Stomach smooth muscle (tissue), 2 donors: Measurements from ENCODE around the gene LUZP4.
"Not testable (repeated sequence)": the region's sequence is repeated elsewhere in the genome, so short reads cannot be mapped to it uniquely, and the experiment has no call there.

ENCODE experiments used
- H3K27ac ChIP-seq: one replicate; pipeline ENCODE4 v1.7.0; 2013; ENCODE audit warnings: mild to moderate bottlenecking, low read length, inconsistent platforms
- H3K27me3 ChIP-seq, 2 donors: one replicate each; pipeline ENCODE4 v1.7.0; 2013; ENCODE audit warnings: low read length in 2 of 2; ENCODE audit not compliant: insufficient read depth in 2 of 2, control insufficient read depth in 1 of 2
- H3K36me3 ChIP-seq, 2 donors: one replicate each; pipeline ENCODE4 v1.7.0; 2013; ENCODE audit warnings: low read length in 2 of 2; ENCODE audit not compliant: control insufficient read depth in 2 of 2, insufficient read depth in 2 of 2
- H3K4me1 ChIP-seq: one replicate; pipeline ENCODE4 v1.7.0; 2013; ENCODE audit warnings: low read length; ENCODE audit not compliant: control insufficient read depth, insufficient read depth
- H3K4me3 ChIP-seq, 2 donors: one replicate each; pipeline ENCODE4 v1.7.0; 2013; ENCODE audit warnings: low read length in 2 of 2
- H3K9ac ChIP-seq, 2 donors: one replicate each; pipeline ENCODE4 v1.7.0; 2013; ENCODE audit warnings: low read length in 2 of 2, mild to moderate bottlenecking in 1 of 2
- H3K9me3 ChIP-seq, 2 donors: one replicate each; pipeline ENCODE4 v1.7.0; 2013; ENCODE audit warnings: low read length in 2 of 2; ENCODE audit not compliant: control insufficient read depth in 2 of 2
- donor health status: healthy.
- donor health status: Pancreatic carcinoma.

LUZP4 gene

GRCh38 chrX:115269051-115269683 is 20.3 kb upstream of the LUZP4 start:
- Histone ChIP-seq H3K4me1 (no peaks in the 10 kb centered on the region), H3K36me3 (no peaks in the 10 kb centered on the region), H3K4me3 (no peak overlapping the region)

DNA sequence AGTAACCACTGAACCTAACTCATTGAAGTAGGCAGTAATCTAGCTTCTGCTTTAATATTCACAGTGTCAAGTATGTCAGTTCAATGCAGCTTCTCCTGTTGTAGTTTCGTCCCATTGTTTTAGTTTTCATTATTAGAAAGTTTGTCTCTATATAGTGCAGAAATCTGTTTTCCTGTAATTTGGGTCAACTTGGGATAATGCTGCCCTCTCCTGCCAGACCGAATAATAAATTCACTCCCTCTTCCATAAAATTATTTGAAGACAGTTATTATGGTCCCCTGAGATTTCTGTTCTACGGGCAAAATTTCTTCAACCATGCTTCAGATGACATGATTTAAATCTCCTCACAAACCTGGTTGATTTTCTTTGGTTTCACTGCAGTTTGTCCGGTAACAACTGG is 4.6 kb upstream of the LUZP4 start:
- Histone ChIP-seq H3K36me3 (no peaks in the 10 kb centered on the region), H3K9ac (no peak overlapping the region), H3K9me3 (peaks cover 0 to under 1% of the 10 kb centered on the region in 2 donors), H3K27me3 (peaks cover 0 to 5% of the 10 kb centered on the region in 2 donors), H3K4me1 (no peaks in the 10 kb centered on the region), H3K27ac (no peak overlapping the region), H3K4me3 (no peak overlapping the region)

More at GRCh38 chrX:115269051-115269683, 20.3 kb upstream of the LUZP4 start:
- Histone ChIP-seq H3K9ac (no peak overlapping the region), H3K9me3 (no peaks in the 10 kb centered on the region), H3K27ac (no peak overlapping the region), H3K27me3 (no peaks in the 10 kb centered on the region)

DNA sequence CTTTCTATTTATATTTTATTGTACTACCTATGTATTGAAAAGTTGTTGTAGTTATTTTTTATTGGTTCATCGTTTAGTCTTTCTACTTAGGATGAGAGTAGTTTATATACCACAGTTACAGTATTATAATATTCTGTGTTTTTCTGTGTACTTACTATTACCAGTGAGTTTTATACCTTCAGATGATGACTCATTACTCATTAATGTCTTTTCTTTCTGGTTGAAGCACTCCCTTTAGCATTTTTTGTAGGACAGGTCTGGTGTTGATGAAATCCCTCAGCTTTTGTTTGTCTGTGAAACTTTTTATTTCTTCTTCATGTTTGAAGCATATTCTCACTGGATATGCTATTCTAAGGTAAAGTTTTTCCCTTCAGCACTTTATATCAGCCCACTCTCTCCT is 7.7 kb downstream of the LUZP4 start:
- Histone ChIP-seq H3K9me3 (no peaks in the 10 kb centered on the region), H3K4me1 (no peaks in the 10 kb centered on the region), H3K4me3 (no peak overlapping the region), H3K36me3 (no peaks in the 10 kb centered on the region), H3K27me3 (peaks cover 0 to 8% of the 10 kb centered on the region in 2 donors), H3K9ac (no peak overlapping the region), H3K27ac (no peak overlapping the region)

GRCh38 chrX:115311139-115311538 is 21.6 kb downstream of the LUZP4 start:
- Histone ChIP-seq H3K27ac (no peak overlapping the region), H3K36me3 (no peaks in the 10 kb centered on the region), H3K27me3 (peaks cover 0 to 13% of the 10 kb centered on the region in 2 donors), H3K9me3 (no peaks in the 10 kb centered on the region), H3K4me3 (no peak overlapping the region), H3K4me1 (no peaks in the 10 kb centered on the region), H3K9ac (no peak overlapping the region)

- Histone ChIP-seq H3K27me3 (peaks cover 0 to 13% of the 10 kb centered on the region in 2 donors), H3K27ac (no peak overlapping the region), H3K9me3 (no peaks in the 10 kb centered on the region), H3K4me3 (no peak overlapping the region), H3K4me1 (no peaks in the 10 kb centered on the region), H3K36me3 (no peaks in the 10 kb centered on the region), H3K9ac (no peak overlapping the region)
Measured at GRCh38 chrX:115311601-115312001, 22.1 kb downstream of the LUZP4 start.

GRCh38 chrX:115318139-115318538 is 28.6 kb downstream of the LUZP4 start:
- H3K4me3 ChIP-seq: no peak overlapping the region
- no peaks in the 10 kb centered on the region for H3K9me3 ChIP-seq
- H3K36me3 ChIP-seq: no peaks in the 10 kb centered on the region
- no peak overlapping the region for H3K27ac ChIP-seq
- H3K27me3 ChIP-seq: no peaks in the 10 kb centered on the region
- H3K9ac ChIP-seq: no peak overlapping the region
- H3K4me1 ChIP-seq: no peaks in the 10 kb centered on the region

DNA sequence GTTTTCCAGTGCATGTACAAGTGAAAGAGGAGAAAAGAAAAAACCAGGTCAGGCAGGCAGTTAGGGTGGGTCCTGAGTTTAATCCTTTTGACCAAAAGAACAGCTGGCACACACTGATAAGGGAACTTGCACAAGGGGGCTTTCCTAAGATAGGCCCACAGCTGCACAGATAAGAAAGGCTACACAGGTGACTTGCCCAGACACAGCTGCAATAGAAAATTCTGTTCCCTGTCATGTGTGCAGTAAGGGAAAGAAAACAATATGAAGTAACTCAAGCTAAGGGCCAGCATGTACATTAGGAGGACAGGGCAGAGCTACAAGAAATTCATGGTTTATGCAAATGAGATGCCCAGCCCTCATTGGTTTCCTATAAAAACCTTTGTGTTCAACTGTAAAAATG is 32.9 kb downstream of the LUZP4 start:
- Histone ChIP-seq H3K9ac (no peak overlapping the region), H3K9me3 (no peaks in the 10 kb centered on the region), H3K4me3 (no peak overlapping the region), H3K36me3 (no peaks in the 10 kb centered on the region), H3K27me3 (no peaks in the 10 kb centered on the region), H3K27ac (no peak overlapping the region), H3K4me1 (peaks cover 4% of the 10 kb centered on the region)

DNA sequence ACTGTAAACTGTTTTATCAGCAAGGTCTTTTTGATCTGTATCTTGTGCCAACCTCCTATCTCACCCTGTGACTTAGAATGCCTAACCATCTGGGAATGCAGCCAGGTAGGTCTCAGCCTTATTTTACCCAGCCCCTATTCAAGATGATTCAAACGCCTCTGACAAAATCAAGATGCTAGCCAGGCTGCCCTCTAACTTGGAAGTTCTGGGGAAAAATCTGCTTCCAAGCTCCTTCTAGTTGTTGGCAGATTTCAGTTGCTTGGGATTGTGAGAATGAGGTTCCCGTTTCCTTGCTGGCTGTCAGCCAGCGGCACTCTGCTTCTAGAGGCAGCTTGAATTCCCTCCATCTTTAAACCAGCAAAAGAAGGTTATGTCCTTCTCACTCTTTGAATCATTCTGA is 34.7 kb downstream of the LUZP4 start:
- Histone ChIP-seq H3K36me3 (no peaks in the 10 kb centered on the region), H3K27me3 (no peaks in the 10 kb centered on the region), H3K4me3 (no peak overlapping the region), H3K9me3 (no peaks in the 10 kb centered on the region), H3K4me1 (peaks cover 4% of the 10 kb centered on the region), H3K27ac (no peak overlapping the region), H3K9ac (no peak overlapping the region)

- H3K9ac ChIP-seq, H3K36me3 ChIP-seq, H3K27me3 ChIP-seq, H3K4me3 ChIP-seq, H3K4me1 ChIP-seq, H3K9me3 ChIP-seq, H3K27ac ChIP-seq: not testable (repeated sequence)
Measured at GRCh38 chrX:115329282-115329681, 39.8 kb downstream of the LUZP4 start.

DNA sequence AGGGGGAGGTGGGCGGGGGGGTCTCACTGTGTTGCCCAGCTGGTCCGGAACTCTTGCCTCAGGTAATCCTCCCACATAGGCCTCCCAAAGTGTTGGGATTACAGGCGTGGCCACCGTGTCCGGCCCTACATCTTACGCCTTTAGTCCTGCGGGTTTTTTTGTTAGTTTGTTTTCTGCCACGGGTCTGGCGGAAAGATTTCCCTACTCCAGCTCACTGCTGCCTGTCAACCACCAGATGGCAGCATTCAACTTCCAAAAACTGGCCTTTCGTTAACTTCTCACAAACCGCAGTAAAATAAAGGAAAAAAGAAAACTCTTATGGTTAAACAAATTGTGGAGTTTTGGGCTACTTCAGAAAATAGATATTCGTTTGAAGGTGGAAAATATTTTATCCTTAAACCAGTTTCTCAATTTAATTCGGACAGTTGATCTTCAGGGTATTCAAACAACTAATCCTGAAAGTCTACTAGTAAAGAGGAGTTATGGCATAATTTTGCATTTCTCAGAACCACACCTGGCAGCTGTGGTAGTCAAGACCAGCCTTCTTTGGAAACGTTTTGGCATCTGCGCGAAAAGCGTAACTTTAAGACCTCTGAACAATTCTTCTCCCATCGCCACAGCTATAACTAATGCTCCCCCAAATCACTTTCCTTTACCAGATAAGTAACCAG is 41.1 kb downstream of the LUZP4 start:
- H3K4me1 ChIP-seq: no peaks in the 10 kb centered on the region
- H3K27me3 ChIP-seq: no peaks in the 10 kb centered on the region
- no peak overlapping the region for H3K9ac ChIP-seq
- peak overlapping the region in 1 of 2 donors; percentile 49 for H3K4me3 ChIP-seq
- no peaks in the 10 kb centered on the region for H3K9me3 ChIP-seq
- no peaks in the 10 kb centered on the region for H3K36me3 ChIP-seq
- H3K27ac ChIP-seq: no peak overlapping the region

GRCh38 chrX:115332832-115333231 is 43.3 kb downstream of the LUZP4 start:
- Histone ChIP-seq H3K27ac (no peak overlapping the region), H3K9ac (no peak overlapping the region), H3K36me3 (no peaks in the 10 kb centered on the region), H3K4me1 (no peaks in the 10 kb centered on the region), H3K4me3 (no peak overlapping the region), H3K27me3 (no peaks in the 10 kb centered on the region), H3K9me3 (no peaks in the 10 kb centered on the region)
